ENCODE data around the gene KCTD20.

DNA sequence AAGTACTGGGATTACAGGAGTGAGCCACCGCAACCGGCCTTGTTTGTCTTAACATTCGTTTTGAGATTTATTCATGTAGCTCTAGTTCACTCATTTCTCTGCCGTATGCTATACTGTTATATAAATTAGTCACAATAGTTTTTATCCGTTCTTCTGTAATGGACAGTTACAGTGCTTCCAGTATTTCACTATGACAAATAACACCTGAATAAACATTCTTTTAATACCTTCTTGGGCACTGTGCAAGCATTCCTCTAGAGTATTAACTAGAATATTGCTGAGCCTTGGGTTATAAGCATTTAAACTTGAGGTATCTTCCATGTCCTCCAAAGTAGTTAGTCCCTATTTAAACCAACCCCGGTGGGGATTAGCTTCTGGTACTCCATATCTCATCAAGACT, 58.9 kb downstream of the KCTD20 start:
- TF ChIP-seq, protein P1, sequence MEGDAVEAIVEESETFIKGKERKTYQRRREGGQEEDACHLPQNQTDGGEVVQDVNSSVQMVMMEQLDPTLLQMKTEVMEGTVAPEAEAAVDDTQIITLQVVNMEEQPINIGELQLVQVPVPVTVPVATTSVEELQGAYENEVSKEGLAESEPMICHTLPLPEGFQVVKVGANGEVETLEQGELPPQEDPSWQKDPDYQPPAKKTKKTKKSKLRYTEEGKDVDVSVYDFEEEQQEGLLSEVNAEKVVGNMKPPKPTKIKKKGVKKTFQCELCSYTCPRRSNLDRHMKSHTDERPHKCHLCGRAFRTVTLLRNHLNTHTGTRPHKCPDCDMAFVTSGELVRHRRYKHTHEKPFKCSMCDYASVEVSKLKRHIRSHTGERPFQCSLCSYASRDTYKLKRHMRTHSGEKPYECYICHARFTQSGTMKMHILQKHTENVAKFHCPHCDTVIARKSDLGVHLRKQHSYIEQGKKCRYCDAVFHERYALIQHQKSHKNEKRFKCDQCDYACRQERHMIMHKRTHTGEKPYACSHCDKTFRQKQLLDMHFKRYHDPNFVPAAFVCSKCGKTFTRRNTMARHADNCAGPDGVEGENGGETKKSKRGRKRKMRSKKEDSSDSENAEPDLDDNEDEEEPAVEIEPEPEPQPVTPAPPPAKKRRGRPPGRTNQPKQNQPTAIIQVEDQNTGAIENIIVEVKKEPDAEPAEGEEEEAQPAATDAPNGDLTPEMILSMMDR (IDR thresholded peaks at IDR 0.05) = no peak
- TF ChIP-seq POLR2AphosphoS5 (IDR thresholded peaks at IDR 0.05; ENCODE audit: low read depth, low read length) = no peak
- TF ChIP-seq TCF7L2 (IDR thresholded peaks at IDR 0.05; ENCODE audit: low read depth, low read length) = no peak
- TF ChIP-seq, protein P2, sequence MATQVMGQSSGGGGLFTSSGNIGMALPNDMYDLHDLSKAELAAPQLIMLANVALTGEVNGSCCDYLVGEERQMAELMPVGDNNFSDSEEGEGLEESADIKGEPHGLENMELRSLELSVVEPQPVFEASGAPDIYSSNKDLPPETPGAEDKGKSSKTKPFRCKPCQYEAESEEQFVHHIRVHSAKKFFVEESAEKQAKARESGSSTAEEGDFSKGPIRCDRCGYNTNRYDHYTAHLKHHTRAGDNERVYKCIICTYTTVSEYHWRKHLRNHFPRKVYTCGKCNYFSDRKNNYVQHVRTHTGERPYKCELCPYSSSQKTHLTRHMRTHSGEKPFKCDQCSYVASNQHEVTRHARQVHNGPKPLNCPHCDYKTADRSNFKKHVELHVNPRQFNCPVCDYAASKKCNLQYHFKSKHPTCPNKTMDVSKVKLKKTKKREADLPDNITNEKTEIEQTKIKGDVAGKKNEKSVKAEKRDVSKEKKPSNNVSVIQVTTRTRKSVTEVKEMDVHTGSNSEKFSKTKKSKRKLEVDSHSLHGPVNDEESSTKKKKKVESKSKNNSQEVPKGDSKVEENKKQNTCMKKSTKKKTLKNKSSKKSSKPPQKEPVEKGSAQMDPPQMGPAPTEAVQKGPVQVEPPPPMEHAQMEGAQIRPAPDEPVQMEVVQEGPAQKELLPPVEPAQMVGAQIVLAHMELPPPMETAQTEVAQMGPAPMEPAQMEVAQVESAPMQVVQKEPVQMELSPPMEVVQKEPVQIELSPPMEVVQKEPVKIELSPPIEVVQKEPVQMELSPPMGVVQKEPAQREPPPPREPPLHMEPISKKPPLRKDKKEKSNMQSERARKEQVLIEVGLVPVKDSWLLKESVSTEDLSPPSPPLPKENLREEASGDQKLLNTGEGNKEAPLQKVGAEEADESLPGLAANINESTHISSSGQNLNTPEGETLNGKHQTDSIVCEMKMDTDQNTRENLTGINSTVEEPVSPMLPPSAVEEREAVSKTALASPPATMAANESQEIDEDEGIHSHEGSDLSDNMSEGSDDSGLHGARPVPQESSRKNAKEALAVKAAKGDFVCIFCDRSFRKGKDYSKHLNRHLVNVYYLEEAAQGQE (IDR thresholded peaks at IDR 0.05; ENCODE audit: insufficient read depth in 1 of 2, low read depth in 2 of 2, low read length in 1 of 2) = no peak

Data from Panc1 (cell line).